NCI-H1930 (cell line): ENCODE measurements around the gene TESMIN.

ENCODE experiments used
- DNase-seq, 2 experiments: peaks; one replicate each; lab custom pipeline; 2025; lab: John Stamatoyannopoulos, UW

TESMIN gene

GRCh38 chr11:68683536-68684384, 67.6 kb downstream of the TESMIN start:
- no peak for DNase-seq

GRCh38 chr11:68683121-68683520, 68.2 kb downstream of the TESMIN start:
- no peak for DNase-seq

GRCh38 chr11:68682531-68682961, 68.8 kb downstream of the TESMIN start:
- DNase-seq = no peak

- no peak for DNase-seq
These were observed 70.6 kb downstream of the TESMIN start for GRCh38 chr11:68680541-68681231.

DNA sequence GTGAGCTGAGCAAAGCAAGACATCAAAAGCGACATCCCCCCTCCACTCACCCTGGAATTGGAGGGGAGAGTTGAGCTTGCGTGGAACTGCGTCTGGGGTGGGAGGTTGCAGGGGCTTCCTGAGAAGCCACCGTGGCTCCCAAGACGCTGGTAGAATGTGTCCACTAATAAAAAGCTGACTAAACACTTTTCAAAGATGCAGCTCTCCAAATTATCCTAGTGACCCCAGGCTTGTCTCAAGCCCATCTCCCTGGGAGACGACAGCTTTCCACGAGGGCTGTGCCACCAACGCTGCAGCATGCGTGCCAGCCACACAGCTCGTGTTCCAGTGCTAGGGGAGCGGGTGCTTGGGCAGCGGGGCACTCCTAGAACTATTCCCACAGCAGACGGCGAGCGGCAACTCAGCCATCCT, 73.3 kb downstream of the TESMIN start:
- DNase-seq = no peak

- DNase-seq = no peak
These were observed 73.9 kb downstream of the TESMIN start for GRCh38 chr11:68677432-68677831.

DNA sequence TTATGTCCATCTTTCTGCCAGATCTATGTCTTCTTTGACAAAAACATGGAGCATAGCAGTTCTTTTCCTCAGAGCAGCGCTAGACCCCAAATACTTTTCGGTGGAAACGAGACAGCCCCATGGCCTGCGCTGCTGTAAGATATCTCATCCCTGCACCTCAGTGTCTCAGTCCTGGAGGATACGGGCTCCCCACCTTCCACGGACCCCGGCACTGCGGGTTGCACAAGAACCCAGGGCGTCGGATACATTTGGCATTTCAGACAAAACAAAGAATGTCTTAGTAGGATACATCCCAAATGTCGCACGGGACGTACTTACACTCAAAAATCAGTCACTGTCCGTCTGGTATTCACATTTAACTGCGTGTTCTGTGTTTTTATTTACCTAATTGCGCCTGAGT, 76.9 kb downstream of the TESMIN start:
- no peak for DNase-seq

- DNase-seq = no peak
These were observed 77.3 kb downstream of the TESMIN start for GRCh38 chr11:68673991-68674390.

- no peak for DNase-seq
These were observed 77.9 kb downstream of the TESMIN start for GRCh38 chr11:68673306-68673945.

- no peak for DNase-seq
These were observed 80.9 kb downstream of the TESMIN start for GRCh38 chr11:68670208-68670992.

- DNase-seq = no peak
These were observed 81.8 kb downstream of the TESMIN start for GRCh38 chr11:68669301-68670090.

DNA sequence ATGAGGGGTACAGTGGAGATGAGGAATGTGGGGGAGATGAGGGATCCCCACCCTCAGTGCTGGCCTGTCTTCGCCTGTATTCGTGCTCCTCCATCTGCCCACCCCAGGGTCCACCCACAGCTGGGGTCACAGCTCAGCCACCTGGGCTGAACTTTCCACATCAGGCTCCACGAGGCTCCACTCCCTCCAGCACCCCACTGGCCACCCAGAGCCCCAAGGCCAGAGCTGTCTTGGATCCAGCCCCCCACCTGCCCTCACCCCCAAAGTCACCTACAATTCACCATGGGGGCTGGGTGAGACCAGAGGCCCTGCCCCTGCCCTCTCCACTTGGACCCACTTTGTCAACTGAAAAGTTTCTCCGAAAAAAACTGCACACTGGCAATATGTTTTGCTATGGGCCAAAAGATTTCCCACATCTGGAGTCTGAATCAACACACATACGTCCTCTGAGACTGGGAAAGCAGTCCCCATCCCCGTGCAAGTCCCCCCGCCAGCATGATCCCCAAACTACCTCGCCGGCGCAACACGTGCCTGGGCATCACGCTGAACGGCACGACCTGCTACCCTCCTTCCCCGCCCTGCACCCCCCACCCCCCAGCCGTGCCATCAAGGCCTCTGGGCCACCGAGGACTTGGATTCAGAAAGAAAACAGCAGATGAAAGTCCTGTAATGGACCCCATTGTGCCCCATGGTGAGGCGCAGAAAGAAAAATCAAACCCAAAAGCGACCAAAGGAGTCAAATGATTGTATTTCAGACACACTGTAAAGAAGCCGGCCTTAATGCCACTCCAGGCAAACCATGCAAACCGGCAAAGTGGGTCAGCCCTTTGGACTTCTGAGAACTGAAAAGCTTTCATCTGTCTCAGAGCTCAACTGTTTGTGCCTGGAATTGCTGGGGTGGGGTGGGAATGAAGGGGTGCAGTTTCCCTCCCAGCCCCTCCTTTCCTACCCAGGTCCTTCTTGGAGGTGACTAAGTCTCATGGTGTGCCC, 83.5 kb downstream of the TESMIN start:
- no peak for DNase-seq

DNA sequence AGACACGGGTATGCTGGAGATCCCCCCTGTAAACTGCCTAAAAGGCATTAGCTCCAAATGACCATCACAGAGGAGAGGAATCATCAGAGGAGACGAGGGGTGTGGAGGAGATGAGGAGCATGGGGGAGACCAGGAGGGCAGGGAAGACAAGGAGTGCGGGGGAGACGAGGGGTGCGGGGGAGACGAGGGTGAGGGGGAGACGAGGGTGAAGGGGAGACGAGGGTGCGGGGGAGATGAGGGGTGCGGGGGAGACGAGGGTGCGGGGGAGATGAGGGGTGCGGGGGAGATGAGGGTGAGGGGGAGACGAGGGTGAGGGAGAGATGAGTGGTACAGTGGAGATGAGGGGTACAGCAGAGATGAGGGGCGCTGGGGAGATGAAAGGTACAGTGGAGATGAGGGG, 84.5 kb downstream of the TESMIN start:
- no peak for DNase-seq

DNA sequence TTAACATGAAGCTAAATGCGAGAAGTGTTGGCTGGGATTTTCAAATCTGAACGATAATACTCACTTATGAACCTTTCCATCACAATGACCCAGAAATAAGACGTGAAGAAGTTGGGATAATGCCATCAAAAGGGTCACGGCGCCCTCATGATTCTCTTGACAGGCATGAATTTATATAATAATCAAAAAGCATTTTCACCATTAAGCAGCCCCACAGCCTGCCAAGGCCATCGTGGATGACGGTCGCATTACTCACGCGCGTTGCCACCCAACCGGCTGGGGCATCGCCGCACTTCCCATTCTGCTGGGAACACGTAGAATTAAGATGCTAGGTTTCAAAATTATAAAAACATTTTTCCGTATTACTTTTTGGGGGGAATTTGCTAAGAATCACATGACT, 85.9 kb downstream of the TESMIN start:
- no peak for DNase-seq

GRCh38 chr11:68664906-68665305, 86.4 kb downstream of the TESMIN start:
- no peak for DNase-seq

GRCh38 chr11:68664141-68664540, 87.2 kb downstream of the TESMIN start:
- DNase-seq = no peak

DNA sequence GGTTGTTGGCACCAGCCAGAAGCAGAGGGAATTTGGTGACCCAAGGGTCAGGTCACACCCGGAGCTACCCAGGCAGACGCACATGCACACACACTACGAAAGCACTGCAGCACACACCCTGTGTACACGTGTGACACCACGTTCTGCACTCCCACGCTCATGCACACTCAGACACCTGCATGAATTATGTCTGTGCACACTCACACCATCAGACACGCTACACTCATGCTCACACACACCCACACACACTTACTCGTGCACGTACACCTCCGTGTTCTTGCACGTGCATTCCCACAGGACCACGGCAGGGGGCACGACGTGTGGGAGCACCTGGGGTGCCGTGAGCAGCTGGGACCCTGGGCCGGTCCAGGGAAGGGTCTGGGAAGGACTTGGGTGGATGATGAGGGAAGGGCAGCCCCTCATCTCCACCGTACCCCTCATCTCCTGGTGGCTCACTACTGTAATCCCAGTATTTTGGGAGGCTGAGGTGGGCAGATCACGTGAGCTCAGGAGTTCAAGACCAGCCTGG, 87.8 kb downstream of the TESMIN start:
- no peak for DNase-seq

DNA sequence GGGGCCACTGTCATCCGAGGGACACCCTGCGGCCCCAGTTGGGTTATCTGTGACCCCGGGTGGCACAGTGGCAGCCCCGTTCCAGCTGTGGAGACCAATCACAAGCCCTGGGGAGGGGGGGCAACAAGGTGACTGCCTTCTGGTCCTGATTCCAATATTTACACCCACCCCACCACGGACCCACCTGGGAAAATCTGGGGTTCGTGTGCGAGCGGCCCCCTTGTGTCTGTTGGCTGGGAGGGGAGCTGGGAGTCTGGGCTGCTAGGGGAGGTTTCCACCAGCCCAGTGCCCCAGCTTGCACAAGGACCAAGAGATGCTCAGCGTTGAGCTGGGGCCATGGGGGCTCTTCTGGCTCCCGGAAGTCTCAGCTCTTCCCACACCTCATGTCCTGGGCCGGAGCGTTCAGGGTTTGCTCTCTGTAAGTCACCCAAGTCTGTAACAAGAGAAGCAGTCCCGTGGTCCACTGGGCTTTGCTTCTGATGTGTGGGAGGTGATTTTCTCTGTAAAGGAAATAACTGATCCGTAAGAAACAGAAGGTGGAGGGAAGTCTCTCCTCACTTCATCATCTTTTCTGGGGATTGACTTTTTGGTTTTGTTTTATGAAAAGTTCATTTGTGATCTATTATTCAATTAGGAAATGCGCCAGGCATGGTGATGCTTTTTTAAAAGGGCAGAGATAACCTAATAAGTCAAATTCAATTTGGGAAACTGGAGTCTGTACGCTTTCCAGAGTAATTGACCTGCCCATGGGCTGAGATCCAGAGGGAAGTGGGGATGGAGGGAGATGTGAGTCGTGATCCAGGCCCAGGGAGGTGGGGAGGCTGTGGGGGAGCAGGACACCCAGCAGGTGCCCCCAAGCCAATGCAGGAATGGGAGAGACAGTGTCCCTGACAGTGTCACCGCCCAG, 89.4 kb downstream of the TESMIN start:
- no peak for DNase-seq

- DNase-seq = no peak
These were observed 90.3 kb downstream of the TESMIN start for GRCh38 chr11:68661014-68661413.
